ENCODE measurements around the gene ACOX1. TPM values are rescaled to one million over a fixed set of nuclear protein-coding genes. Genes with fewer than 3 reads are reported as not detected.

The ACOX1 gene
- total and polyA plus RNA-seq, 2 of the 13 experiments (the other 11 are each of a cell fraction or from before 2014, with no cell fraction given), result 86.4 to 120 TPM

DNA sequence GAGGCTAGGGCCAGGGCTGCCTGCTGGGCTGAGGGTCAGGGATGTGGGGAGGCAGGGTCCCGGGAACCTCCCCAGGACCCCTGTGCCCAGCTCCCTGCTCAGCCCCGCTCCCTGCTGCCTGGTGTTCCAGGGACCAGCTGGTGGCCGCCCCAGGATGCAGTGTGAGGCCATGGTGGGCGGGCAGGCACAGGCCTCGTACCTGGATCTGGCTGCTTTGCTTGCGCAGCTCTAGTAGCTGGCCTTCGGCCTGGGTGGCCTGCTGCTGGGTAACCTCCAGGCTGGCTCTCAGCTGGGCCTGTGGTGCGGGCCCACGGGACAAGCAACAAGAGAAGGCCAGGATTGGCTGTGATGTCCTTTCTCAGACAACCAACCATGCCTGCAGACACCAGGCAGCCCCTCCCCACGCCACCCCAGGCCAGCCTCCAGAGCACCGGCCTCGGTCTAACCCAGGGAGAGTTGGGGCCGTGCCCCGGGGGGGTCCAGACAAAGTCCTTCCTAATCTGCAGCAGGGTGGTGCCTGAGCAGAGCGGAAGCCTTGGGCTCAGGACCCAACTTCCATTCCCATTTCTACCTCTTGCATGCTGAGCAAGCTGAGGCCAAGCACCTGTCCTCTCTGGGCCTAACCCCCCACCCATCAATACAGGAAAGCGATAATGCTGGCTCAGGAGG lies 86.3 kb downstream of the ACOX1 start (continued):
- peak; percentile 89 for TF ChIP-seq RFXAP (CRISPR knock-in tag; IDR thresholded peaks at IDR 0.05; ENCODE audit: borderline replicate concordance)
- TF ChIP-seq TP53 (CRISPR knock-in tag; conservative IDR thresholded peaks at IDR 0.05), result peak; percentile 17; the same call in 1 of the 2 replicates
- TF ChIP-seq MED13 (CRISPR knock-in tag; IDR thresholded peaks at IDR 0.05), result 0 out of 2 replicates have a peak, but pooled peaks have one; percentile 36
- TF ChIP-seq, protein P1, sequence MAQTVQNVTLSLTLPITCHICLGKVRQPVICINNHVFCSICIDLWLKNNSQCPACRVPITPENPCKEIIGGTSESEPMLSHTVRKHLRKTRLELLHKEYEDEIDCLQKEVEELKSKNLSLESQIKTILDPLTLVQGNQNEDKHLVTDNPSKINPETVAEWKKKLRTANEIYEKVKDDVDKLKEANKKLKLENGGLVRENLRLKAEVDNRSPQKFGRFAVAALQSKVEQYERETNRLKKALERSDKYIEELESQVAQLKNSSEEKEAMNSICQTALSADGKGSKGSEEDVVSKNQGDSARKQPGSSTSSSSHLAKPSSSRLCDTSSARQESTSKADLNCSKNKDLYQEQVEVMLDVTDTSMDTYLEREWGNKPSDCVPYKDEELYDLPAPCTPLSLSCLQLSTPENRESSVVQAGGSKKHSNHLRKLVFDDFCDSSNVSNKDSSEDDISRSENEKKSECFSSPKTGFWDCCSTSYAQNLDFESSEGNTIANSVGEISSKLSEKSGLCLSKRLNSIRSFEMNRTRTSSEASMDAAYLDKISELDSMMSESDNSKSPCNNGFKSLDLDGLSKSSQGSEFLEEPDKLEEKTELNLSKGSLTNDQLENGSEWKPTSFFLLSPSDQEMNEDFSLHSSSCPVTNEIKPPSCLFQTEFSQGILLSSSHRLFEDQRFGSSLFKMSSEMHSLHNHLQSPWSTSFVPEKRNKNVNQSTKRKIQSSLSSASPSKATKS (CRISPR knock-in tag; IDR thresholded peaks at IDR 0.05), result no peak
- no peak for TF ChIP-seq ZNF484 (CRISPR knock-in tag; IDR thresholded peaks at IDR 0.05; ENCODE audit: borderline replicate concordance, low read depth)
- TF ChIP-seq HHEX (CRISPR knock-in tag; IDR thresholded peaks at IDR 0.05), result no peak
- peak; percentile 84 for TF ChIP-seq POLR2G (IDR thresholded peaks at IDR 0.05; ENCODE audit: low read depth, low read length)
- no peak for TF ChIP-seq SYNCRIP (IDR thresholded peaks at IDR 0.05; ENCODE audit: insufficient read depth, low read depth, low read length)
- TF ChIP-seq ZNF605 (CRISPR knock-in tag; IDR thresholded peaks at IDR 0.05), result no peak
- TF ChIP-seq CBX1 (IDR thresholded peaks at IDR 0.05; ENCODE audit: low read depth), result no peak
- peak; percentile 43 for TF ChIP-seq RBM39 (IDR thresholded peaks at IDR 0.05; ENCODE audit: low read depth, low read length, poor library complexity, severe bottlenecking)
- 0 out of 2 replicates have a peak, but pooled peaks have one; percentile 81 for TF ChIP-seq CCDC6 (CRISPR knock-in tag; IDR thresholded peaks at IDR 0.05)
- TF ChIP-seq, protein P2, sequence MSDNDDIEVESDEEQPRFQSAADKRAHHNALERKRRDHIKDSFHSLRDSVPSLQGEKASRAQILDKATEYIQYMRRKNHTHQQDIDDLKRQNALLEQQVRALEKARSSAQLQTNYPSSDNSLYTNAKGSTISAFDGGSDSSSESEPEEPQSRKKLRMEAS (IDR thresholded peaks at IDR 0.05), result peak; percentile 55
- TF ChIP-seq HNF4G (IDR thresholded peaks at IDR 0.05; ENCODE audit: borderline replicate concordance, low read depth, low read length), result no peak
- TF ChIP-seq HNF4G (CRISPR knock-in tag; IDR thresholded peaks at IDR 0.05; ENCODE audit: borderline replicate concordance, low read depth), result no peak
- no peak for TF ChIP-seq SUZ12 (IDR thresholded peaks at IDR 0.05; ENCODE audit: low read depth, low read length)
- TF ChIP-seq, protein P3, sequence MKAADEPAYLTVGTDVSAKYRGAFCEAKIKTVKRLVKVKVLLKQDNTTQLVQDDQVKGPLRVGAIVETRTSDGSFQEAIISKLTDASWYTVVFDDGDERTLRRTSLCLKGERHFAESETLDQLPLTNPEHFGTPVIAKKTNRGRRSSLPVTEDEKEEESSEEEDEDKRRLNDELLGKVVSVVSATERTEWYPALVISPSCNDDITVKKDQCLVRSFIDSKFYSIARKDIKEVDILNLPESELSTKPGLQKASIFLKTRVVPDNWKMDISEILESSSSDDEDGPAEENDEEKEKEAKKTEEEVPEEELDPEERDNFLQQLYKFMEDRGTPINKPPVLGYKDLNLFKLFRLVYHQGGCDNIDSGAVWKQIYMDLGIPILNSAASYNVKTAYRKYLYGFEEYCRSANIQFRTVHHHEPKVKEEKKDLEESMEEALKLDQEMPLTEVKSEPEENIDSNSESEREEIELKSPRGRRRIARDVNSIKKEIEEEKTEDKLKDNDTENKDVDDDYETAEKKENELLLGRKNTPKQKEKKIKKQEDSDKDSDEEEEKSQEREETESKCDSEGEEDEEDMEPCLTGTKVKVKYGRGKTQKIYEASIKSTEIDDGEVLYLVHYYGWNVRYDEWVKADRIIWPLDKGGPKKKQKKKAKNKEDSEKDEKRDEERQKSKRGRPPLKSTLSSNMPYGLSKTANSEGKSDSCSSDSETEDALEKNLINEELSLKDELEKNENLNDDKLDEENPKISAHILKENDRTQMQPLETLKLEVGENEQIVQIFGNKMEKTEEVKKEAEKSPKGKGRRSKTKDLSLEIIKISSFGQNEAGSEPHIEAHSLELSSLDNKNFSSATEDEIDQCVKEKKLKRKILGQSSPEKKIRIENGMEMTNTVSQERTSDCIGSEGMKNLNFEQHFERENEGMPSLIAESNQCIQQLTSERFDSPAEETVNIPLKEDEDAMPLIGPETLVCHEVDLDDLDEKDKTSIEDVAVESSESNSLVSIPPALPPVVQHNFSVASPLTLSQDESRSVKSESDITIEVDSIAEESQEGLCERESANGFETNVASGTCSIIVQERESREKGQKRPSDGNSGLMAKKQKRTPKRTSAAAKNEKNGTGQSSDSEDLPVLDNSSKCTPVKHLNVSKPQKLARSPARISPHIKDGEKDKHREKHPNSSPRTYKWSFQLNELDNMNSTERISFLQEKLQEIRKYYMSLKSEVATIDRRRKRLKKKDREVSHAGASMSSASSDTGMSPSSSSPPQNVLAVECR (CRISPR knock-in tag; IDR thresholded peaks at IDR 0.05; ENCODE audit: borderline replicate concordance), result peak; percentile 38
- TF ChIP-seq CEBPB (IDR thresholded peaks at IDR 0.05; ENCODE audit: borderline replicate concordance, low read depth, low read length), result no peak
- peak; percentile 82 for TF ChIP-seq PHF8 (CRISPR knock-in tag; IDR thresholded peaks at IDR 0.05)
- peak; percentile 11; the same call in 1 of the 2 replicates for TF ChIP-seq ZNF589 (CRISPR knock-in tag; conservative IDR thresholded peaks at IDR 0.05)
- no peak for TF ChIP-seq GTF3A (CRISPR knock-in tag; conservative IDR thresholded peaks at IDR 0.05)
- no peak for TF ChIP-seq CHD4 (IDR thresholded peaks at IDR 0.05; ENCODE audit: borderline replicate concordance, low read length)
